Measurements from ENCODE around the gene FNDC8.
"Not testable (repeated sequence)": the region's sequence is repeated elsewhere in the genome, so short reads cannot be mapped to it uniquely, and the experiment has no call there.

FNDC8 gene

DNA sequence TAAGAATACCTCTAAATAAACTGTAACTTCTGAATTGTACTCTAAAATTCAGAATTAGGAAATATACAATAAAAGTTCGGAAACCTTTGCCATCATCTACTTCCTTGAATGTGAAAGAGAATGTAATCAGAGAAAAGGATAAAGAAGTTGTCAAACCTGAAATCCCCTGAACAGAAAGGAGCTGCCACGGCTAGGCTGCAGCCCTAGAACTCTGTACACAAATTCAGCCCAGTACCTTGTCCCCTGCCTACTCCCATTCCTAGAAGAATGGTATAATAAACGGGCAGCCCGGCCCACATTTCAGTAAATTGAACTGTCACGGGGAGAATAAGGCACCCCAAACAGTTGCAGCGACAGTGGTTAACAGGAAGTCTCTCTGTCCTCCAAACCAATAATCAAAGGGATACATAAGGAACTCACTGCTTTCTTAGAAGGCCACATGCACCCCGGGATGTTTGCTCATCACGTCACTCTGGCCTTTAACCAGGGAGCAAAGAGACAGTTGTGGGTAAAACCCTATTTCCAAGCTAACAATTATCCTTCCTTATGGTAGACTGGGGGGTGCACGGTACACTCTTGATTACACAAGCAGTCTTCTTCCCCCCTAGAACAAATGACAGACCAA, 33.6 kb upstream of the FNDC8 start:
- TF ChIP-seq, protein P1, sequence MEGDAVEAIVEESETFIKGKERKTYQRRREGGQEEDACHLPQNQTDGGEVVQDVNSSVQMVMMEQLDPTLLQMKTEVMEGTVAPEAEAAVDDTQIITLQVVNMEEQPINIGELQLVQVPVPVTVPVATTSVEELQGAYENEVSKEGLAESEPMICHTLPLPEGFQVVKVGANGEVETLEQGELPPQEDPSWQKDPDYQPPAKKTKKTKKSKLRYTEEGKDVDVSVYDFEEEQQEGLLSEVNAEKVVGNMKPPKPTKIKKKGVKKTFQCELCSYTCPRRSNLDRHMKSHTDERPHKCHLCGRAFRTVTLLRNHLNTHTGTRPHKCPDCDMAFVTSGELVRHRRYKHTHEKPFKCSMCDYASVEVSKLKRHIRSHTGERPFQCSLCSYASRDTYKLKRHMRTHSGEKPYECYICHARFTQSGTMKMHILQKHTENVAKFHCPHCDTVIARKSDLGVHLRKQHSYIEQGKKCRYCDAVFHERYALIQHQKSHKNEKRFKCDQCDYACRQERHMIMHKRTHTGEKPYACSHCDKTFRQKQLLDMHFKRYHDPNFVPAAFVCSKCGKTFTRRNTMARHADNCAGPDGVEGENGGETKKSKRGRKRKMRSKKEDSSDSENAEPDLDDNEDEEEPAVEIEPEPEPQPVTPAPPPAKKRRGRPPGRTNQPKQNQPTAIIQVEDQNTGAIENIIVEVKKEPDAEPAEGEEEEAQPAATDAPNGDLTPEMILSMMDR (IDR thresholded peaks at IDR 0.05; ENCODE audit: insufficient read depth, low read depth, low read length, missing control alignments) = no peak
- peak overlapping the region; percentile 83 for H3K4me3 ChIP-seq (ENCODE audit: low read length)
- DNase-seq (ENCODE audit: low read depth) = peak; percentile 52

DNA sequence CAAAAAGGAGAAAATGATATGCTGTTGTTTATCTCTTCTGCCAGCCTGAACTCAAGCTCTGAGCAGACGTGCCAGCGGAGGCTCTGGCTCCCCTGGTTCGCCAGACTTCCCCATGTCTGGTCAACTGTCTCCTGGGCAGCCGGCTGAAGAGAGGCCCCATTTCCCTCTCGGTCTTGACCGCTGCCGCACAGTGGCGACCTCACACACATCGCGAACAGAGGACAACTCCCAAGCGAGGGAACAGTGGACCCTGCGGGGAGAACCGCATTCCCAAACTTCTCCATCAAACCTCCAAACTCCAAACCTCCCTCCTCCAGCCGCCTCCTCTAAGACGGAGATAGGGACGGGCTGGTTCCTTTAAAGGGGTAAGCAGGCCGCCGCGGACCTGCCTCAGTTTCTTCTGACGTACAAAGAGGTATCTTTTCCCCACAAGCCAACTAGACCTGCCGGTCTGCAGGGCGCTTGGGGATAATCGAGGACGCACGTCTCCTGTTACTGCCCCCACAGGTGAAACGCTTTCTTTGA, 33.0 kb upstream of the FNDC8 start:
- TF ChIP-seq, protein P1 (IDR thresholded peaks at IDR 0.05; ENCODE audit: insufficient read depth, low read depth, low read length, missing control alignments) = no peak
- DNase-seq (ENCODE audit: low read depth) = peak; percentile 43
- H3K4me3 ChIP-seq (ENCODE audit: low read length) = peak overlapping the region; percentile 83

DNA sequence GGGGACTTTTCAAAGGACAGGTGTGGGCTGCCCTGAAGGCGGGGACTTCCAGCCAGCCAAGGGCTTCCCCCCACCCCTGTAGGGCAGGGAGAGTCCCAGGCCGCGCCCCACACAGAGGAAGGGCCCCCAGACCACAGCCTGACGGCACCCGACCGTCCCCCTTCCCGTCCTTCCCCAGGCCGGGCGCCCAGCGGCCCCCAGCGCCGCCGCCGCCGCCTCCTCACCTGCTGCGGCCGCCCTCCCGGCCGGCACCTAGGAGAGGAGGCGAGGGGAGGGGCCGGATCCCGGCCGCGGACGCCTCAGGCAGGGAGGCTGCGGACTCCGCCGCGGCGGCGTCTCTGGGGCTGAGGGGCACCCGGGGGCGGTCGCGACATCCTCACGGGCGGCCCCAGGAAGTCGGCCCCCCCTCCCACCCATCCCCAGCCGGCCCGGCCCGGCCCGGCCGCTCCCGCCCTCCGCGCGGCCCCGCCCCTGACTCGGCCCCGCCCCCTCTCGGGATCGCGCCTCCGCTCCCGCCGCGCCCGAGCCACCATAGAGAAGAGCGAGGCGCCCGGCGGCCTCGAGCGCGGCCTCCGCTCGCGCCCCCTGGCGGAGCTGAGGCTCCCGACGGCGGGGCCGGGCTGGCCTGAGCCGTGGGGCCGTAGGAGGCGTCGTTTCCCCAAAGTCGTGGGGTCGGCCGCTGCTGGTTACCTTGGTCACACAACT, 32.4 kb upstream of the FNDC8 start:
- peak; percentile 85 for DNase-seq (ENCODE audit: low read depth)
- peak overlapping the region; percentile 83 for H3K4me3 ChIP-seq (ENCODE audit: low read length)
- TF ChIP-seq, protein P1 (IDR thresholded peaks at IDR 0.05; ENCODE audit: insufficient read depth, low read depth, low read length, missing control alignments) = peak; percentile 37

DNA sequence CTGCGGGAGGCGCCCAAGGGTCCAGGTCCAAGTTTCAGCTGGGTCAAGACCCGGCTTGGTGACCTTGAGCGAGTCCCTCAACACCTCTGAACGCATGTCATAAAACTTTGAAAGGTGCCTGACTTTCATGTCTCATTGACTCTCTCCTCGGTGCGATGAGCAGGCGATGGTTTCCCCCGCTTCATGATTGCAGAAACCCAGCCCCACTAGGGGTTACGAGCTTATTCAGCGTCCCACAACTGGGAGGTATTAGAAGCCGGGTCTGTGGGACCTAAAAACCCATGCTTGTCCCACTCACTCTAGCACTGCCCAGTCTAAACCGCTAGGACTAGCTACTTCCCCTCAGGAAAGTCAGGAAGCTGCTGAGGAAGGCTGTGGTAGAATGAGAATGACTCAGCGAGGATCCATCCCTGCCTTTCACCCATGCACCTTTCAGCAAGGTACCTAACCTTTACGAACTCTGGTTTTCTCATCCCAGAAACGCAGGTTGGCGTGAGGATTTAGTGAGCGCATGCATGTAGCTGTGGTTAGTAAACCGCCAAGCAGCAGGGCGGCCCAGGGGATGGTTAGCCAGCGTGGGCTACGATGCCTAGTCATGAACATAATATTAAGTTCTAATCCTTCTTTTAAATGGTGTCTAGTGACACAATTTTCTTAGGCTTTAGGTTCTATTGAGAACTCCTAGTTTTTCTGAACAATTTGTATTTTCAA, 31.7 kb upstream of the FNDC8 start:
- TF ChIP-seq, protein P1 (IDR thresholded peaks at IDR 0.05; ENCODE audit: insufficient read depth, low read depth, low read length, missing control alignments) = peak; percentile 34
- peak overlapping the region; percentile 41 for H3K4me3 ChIP-seq (ENCODE audit: low read length)
- DNase-seq (ENCODE audit: low read depth) = peak; percentile 76

DNA sequence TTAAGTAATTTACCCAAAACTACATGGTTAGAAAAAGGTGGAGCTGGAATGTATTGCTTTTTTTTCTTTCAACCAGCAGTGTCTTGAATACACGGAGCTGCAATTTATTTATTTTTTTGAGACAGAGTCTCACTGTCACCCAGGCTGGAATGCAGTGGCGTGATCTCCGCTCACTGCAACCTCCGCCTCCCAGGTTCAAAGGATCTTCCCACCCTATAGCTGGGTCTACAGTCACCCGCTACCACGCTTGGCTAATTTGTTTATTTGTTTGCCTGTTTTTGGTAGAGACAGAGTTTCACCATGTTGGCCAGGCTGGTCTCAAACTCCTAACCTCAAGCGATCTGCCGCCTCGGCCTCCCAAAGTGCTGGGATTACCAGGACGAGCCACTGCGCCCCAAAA, 30.7 kb upstream of the FNDC8 start:
- not testable (repeated sequence) for DNase-seq (ENCODE audit: low read depth); H3K4me3 ChIP-seq (ENCODE audit: low read length)

DNA sequence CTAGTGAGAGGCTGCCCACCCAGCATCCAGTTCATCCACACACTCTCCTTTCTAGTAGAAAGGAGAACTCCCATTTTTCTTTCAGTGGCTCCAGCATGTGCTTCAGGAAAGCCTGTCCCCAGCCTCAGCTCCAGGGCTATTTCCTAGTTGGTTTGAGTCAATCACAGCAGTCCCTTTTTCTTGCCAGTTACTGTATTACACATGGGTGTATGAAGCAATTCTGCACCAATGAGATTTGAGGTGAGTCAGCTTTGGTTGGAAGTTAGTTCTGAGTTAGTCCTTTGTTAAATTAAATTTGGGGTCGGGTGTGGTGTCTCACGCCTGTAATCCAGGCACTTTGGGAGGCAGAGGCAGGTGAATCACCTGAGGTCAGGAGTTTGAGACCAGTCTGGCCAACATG, 26.5 kb upstream of the FNDC8 start:
- H3K4me3 ChIP-seq (ENCODE audit: low read length) = no peak overlapping the region
- peak; percentile 94 for DNase-seq (ENCODE audit: low read depth)
- TF ChIP-seq, protein P1 (IDR thresholded peaks at IDR 0.05; ENCODE audit: insufficient read depth, low read depth, low read length, missing control alignments) = no peak

DNA sequence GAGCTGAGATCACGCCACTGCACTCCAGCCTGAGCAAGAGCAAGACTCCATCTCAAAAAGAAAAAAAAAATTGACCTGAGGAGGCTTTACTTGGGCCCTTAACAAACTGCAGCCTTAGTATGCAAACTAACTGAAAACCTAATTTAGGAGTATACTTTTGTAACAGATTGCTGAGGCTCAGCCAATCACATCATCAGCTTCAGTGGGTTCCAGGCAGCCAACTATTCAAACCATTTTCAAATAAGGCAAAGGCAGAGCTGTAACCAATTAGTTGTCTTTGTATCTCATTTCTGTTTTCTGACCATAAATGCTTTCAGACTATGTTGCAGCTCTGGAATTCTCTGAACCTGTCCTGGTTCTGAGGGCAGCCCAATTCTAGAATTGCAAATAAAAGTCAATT, 25.7 kb upstream of the FNDC8 start:
- no peak overlapping the region for H3K4me3 ChIP-seq (ENCODE audit: low read length)
- DNase-seq (ENCODE audit: low read depth) = no peak
- TF ChIP-seq, protein P1 (IDR thresholded peaks at IDR 0.05; ENCODE audit: insufficient read depth, low read depth, low read length, missing control alignments) = no peak

Data from epithelial cell of esophagus (primary cell).